ENCODE measurements around the gene INPP5D.

- TF ChIP-seq GATA2 (IDR thresholded peaks at IDR 0.05; ENCODE audit: low read depth, low read length) (no peak), GATA3 (IDR thresholded peaks at IDR 0.05; ENCODE audit: low read depth, low read length) (no peak)
These were observed 190.8 kb downstream of the INPP5D start for GRCh38 chr2:233250985-233251305.

Measured in SH-SY5Y (cell line).